GM19351 (cell line): ENCODE measurements around the gene ATAD1.
"Not testable (repeated sequence)": the region's sequence is repeated elsewhere in the genome, so short reads cannot be mapped to it uniquely, and the experiment has no call there.

Experiments
- ATAC-seq: cut with Tn5 transposase; IDR thresholded peaks from one replicate; pipeline ENCODE4 v1.9.1; 2021; ENCODE audit warnings: mild to moderate bottlenecking, moderate library complexity; ENCODE audit not compliant: unreplicated experiment

ATAD1 gene

GRCh38 chr10:87817609-87818504, at the start of gene ATAD1:
Gene ATAD1, minus strand, starts transcription at chr10:87818226. Its CDS starts 3,627 bp downstream, at chr10:87814599.
- peak; percentile 74 for ATAC-seq

GRCh38 chr10:87867453-87867852, 49.4 kb upstream of the ATAD1 start:
- ATAC-seq: no peak

- ATAC-seq: no peak
These were observed 48.5 kb upstream of the ATAD1 start for GRCh38 chr10:87866412-87866974.

- ATAC-seq: no peak
These were observed 47.3 kb upstream of the ATAD1 start for GRCh38 chr10:87865241-87865881.

GRCh38 chr10:87864496-87865059, 46.6 kb upstream of the ATAD1 start:
- ATAC-seq: no peak

GRCh38 chr10:87863951-87864495, 46.0 kb upstream of the ATAD1 start:
- not testable (repeated sequence) for ATAC-seq

GRCh38 chr10:87863053-87863943, 45.3 kb upstream of the ATAD1 start, which contains the start of the genes KLLN and PTEN:
Gene KLLN, minus strand, starts transcription at chr10:87863533. Its CDS starts 1,046 bp downstream, at chr10:87862487.
Gene PTEN, plus strand, starts transcription at chr10:87863625. Its CDS starts 845 bp downstream, at chr10:87864470.
- ATAC-seq: peak; percentile 32

- ATAC-seq: peak; percentile 15
These were observed 44.6 kb upstream of the ATAD1 start for GRCh38 chr10:87862679-87863052.

GRCh38 chr10:87861953-87862678, 44.1 kb upstream of the ATAD1 start:
- peak; percentile 51 for ATAC-seq

GRCh38 chr10:87861566-87861952, 43.5 kb upstream of the ATAD1 start:
- peak; percentile 18 for ATAC-seq

- ATAC-seq: no peak
These were observed 42.9 kb upstream of the ATAD1 start for GRCh38 chr10:87860816-87861403.

- ATAC-seq: no peak
These were observed 42.2 kb upstream of the ATAD1 start for GRCh38 chr10:87860156-87860795.

- not testable (repeated sequence) for ATAC-seq
These were observed 37.6 kb upstream of the ATAD1 start for GRCh38 chr10:87855665-87856064.

GRCh38 chr10:87855247-87855646, 37.2 kb upstream of the ATAD1 start:
- not testable (repeated sequence) for ATAC-seq

- no peak for ATAC-seq
These were observed 34.1 kb upstream of the ATAD1 start for GRCh38 chr10:87852089-87852488.

GRCh38 chr10:87850742-87851205, 32.7 kb upstream of the ATAD1 start:
- no peak for ATAC-seq

GRCh38 chr10:87849001-87849400, 31.0 kb upstream of the ATAD1 start:
- ATAC-seq: no peak

- ATAC-seq: no peak
These were observed 29.5 kb upstream of the ATAD1 start for GRCh38 chr10:87847550-87847949.
